Hematopoietic multipotent progenitor cell treated with erythropoietin and hydrocortisone succinate and interleukin-3 and kit ligand, for 15 days (in vitro differentiated cells): Measurements from ENCODE around the gene CYS1.

Experiments
- DNase-seq: peaks from one replicate; pipeline ENCODE4 v3.0.0-alpha.2; 2015; ENCODE audit warnings: low spot score

Gene CYS1

GRCh38 chr2:10071595-10071994, 8.6 kb downstream of the CYS1 start:
- DNase-seq = no peak

- DNase-seq = no peak
Observed at GRCh38 chr2:10071176-10071575, 9.0 kb downstream of the CYS1 start.

DNA sequence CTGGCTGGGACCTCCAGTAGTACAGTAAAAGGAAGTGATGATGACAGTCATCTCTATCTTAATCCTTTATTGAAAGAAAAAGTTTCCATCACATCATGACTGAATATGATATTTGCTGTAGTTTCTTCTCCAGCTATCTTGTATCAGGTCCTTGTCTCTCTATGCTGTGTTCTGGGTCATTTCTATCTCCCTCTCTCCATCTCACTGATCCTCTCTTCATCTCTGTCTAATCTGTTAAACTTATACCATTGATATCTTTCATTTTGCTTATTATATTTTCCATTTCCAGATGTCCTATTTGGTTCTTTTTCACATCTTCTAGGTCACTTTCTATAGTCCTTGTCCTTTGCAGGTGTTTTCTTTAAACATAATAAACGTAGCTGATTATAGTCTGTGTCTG, 12.3 kb downstream of the CYS1 start:
- DNase-seq = no peak

DNA sequence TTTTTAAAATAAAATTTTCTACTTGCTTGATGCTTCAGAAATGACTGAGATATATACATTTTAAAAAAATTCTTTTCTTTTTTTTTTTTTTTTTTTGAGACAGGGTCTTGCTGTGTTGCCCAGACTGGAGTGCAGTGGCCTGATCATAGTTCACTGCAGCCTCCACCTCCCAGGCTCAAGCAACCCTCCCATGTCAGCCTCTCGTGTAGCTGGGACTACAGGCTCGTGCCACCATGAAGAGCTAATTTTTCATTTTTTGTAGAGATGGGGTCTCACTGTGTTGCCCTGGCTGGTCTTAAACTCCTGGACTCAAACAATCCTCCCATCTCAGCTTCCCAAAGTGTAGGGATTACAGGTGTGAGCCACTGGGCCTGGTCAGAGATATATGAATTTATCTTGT, 12.9 kb downstream of the CYS1 start:
- no peak for DNase-seq

GRCh38 chr2:10065773-10066055, 14.5 kb downstream of the CYS1 start:
- DNase-seq = no peak

GRCh38 chr2:10064932-10065772, 15.1 kb downstream of the CYS1 start:
- DNase-seq = no peak

DNA sequence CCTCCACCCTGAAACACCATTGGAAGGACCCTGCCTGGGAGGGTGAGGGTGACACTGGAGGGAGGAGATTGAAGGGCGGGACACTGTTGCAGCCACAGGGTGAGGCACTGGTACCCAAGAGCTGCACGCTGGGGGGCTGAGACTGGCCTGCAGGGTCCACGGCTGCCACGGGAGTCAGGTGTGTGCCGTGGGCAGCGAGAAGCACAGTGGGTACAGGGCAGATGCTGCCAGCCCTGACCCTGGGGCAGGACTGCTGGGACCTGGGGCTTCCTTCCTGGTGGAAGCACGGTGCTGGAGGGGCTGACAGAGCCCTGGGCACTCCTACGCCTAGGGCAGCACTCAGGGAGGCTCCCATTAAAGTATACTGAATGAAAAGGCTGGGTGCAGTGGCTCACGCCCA, 16.6 kb downstream of the CYS1 start:
- DNase-seq = no peak

DNA sequence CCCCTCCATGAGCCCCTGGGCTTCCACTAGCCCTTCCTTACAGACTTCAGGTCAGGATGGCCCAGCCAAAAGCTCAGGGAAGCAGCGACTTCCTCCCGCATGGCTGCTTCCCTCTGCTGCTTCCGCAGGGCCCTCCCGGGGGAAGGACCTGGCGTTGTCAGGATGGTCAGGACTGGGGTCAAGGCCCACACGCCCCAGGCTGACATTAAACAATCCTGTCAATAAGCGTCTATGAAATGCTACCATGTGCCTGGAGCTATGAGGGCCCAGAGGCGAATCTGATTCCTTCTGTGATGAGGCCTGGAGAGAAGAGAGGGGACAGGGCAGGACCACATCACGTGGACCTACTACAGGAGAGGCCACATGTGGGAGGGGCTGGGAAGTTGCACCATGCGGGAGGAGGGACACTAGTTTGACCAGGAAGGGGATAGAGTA, 17.3 kb downstream of the CYS1 start:
- no peak for DNase-seq

DNA sequence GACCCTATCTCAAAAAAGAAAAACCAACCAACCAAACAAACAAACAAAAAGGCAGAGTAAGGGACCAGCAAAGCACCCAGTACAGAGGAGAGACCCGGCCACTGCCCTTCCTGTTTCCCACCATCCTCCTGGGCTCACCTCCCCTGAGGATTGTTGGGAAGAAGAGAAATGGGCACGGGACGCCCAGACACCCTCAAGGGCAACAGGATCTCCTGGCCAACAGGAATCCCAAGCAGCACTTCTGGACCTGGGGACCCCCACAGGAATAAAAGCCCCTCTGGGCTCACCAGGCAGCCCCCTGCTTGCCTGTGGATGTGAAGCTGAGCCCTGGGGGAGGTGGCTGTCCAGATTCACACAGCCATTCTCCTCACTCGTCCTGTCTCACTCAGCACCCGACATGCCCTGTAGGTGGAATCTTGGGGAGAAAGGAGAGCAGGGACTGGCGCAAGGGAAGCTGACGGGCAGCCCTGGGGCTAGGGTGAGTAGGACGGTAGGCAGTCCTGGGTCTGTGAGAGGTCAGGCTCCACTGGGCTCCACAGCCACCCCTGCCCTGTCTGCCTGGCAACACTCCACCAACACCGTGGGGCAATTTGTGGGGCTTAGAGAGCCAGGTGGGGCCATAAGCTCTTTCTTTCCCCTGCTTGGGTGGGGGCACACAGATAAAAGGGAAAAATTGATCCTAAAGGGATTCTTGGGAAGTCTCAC, 18.8 kb downstream of the CYS1 start:
- no peak for DNase-seq

DNA sequence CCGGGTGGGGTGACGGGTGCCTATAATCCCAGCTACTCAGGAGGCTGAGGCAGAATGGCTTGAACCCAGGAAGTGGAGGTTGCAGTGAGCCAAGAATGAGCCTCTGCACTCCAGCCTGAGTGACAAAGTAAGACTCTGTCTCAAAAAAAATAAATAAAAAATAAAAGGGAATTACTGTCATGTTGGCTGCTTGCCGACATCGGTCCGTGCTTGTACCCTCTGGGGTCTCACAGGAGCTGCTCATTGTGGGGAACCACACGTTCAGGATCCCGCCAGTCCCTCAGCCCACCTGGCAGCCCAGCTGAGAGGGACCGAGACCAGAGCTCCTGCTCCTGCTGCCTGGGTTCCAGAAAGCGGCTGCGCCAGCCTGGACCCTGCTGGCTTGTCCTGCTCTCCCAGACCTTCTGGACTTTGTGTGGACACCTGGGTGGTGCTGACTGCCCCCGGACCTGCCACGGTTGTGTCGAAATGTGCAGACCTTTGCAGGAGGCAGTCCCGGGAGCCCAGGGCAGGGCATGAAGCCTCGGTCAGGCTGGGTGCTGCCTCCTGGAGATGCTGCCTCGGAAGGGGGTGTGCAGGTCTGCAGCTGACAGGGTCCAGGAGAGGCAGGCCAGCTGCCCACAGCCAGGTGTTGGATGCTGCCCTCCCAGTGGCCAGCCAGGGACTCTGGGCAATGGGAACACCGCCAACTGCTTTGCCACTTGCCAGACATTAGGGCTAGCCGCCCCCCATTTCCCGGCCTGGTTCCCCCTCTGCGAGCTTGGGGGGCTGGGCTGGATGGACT, 20.5 kb downstream of the CYS1 start:
- no peak for DNase-seq

DNA sequence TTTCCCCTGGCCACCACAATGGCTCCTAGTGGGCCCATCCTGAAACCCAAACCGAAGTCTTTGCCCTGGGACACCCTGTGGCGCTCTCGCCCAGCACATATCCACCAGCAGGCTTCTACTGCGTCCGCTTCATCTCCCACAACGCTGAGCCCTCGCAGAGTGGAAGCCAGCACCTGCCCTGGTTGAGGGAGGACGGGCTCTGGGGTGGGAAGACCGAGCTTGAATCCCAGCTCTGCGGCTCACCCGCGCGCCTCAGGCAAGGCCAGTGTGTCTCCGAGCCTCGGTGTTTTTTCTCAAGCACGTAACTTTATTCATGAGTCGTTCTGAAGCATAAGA, 21.2 kb downstream of the CYS1 start:
- DNase-seq = no peak

DNA sequence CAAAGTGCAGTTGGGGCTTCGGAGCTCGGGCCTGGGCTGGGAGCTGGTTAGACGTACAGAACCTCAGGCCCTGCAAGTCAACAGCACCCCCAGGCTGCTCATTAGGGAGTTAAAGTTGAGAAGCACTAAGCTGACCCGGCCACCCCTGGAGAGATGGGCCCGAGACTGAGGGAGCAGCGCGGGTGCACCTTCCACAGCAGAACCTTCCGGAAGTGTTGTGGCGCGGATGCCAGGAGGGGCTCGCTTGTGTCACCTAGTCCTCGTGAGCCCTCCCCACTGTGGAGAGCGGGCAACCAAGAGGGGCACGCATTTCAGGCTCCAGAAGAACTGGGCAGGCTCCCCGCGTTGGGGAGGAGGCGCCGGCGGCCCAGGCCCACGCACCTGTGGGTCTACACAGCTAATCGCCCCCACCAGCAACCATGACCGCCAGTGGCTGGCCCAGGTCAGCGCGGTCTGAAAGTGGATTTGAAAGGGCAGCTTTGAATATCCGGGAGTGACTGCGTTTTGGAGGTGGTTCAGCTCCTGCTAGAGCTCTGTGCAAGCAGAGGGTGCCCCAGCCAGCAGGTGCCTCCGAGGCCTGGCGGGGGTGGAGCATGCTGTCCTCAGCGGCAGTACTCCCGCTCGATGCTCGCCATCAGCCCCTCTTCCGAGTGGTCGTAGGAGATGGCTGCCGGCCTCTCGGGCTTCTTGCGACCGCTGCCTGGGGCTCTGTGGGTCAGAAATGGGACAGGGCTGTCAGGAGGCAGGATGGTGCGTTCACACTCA, 21.8 kb downstream of the CYS1 start:
- no peak for DNase-seq

- no peak for DNase-seq
Observed at GRCh38 chr2:10057231-10058107, 22.7 kb downstream of the CYS1 start.

GRCh38 chr2:10056439-10056838, 23.8 kb downstream of the CYS1 start:
- no peak for DNase-seq

DNA sequence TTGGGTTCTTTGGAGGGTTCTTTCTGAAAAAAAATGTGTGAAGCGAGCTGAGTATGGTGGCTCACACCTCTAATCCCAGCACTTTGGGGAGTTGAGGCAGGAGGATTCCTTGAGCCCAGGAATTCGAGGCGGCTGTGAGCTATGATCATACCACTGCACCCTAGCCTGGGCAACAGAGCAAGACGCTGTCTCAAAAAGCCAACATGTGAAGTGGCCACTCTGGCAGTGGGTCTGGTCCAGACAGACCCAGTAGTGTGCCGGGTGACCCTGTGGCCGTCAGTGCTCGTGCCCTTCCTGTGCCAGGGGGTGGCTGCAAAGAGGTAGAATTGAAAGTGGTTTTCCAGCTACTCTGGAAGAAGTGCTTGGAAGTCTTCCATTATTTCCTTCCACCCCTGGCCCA, 25.2 kb downstream of the CYS1 start:
- no peak for DNase-seq

DNA sequence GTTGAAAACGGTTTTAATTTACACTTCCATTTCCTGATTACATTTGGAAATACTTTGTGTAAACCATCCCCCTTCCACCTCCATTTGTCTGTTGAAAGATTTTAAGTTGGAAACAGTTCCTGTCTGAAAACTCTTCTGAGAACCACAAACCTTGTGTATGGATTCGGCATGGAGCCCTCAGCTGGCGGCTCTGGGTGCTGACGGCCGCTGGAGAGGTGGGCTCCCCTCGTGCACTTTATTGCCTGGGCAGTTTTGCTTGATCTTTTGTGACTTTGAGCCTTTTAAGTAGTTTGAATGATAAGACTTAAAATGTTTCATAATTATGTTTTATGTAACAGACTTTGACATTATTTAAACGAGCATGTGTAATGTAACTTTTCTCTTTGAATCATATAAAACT, 25.8 kb downstream of the CYS1 start:
- no peak for DNase-seq

DNA sequence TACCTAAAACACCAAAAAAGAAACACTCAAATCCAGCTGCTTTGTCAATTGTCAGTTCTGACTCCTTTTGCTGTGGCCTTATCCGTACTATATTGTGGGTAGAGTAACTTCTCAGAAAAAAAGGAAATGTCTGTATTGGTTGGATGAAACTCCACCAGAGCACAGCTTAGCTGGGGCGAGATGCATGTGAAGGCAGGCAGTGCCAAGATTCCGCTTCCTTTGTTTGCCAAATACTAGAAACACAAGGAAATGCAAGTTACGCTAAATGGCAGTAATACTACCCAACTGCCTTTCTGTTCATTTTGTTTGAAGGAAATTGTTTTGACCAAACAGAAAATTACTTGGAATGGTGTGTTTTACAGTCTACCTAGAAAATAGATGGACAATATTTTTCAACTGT, 26.9 kb downstream of the CYS1 start:
- no peak for DNase-seq

DNA sequence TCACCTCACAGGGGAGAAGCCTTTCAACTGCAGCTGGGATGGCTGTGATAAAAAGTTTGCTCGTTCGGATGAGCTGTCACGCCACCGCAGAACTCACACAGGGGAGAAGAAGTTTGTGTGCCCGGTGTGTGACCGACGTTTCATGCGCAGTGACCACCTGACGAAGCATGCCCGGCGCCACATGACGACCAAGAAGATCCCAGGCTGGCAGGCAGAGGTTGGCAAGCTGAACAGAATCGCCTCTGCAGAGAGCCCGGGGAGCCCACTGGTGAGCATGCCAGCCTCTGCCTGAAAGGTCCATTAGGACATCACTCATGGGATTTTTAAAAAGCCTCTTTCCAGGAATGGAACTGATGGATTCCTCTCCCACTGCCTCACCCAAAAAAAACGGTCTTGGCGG, 28.0 kb downstream of the CYS1 start:
- DNase-seq = no peak

- DNase-seq = peak; percentile 75
Observed at GRCh38 chr2:10048501-10049171, 31.6 kb downstream of the CYS1 start.

DNA sequence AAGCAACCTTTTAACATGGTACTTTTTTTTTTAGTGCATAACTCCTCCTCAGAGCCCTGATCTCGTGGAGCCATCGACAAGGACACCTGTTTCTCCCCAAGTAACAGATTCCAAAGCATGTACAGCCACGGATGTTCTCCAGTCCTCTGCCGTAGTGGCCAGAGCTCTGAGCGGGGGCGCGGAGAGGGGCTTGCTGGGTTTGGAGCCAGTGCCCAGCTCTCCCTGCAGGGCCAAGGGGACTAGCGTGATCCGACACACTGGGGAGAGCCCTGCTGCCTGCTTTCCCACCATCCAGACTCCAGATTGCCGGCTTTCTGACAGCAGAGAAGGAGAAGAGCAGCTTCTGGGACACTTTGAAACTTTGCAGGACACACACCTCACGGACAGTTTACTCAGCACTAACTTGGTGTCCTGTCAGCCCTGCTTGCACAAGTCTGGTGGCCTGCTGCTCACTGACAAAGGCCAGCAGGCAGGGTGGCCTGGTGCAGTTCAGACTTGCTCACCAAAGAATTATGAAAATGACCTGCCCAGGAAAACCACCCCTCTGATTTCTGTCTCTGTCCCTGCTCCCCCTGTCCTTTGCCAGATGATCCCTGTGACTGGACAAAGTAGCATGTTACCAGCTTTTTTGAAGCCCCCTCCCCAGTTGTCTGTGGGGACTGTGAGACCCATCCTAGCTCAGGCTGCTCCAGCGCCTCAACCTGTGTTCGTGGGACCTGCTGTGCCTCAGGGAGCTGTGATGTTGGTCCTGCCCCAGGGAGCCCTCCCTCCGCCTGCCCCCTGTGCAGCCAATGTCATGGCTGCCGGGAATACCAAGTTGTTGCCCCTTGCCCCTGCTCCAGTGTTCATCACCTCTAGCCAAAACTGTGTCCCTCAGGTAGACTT, 32.4 kb downstream of the CYS1 start:
- DNase-seq = no peak
